Esophagus muscularis mucosa (tissue), 4 donors: ENCODE measurements around the gene GNL3. TPM values are rescaled to one million over a fixed set of nuclear protein-coding genes. Genes with fewer than 3 reads are reported as not detected.

Experiments used
- DNase-seq: peaks from one replicate; pipeline ENCODE4 v3.0.0-alpha.2; 2017; ENCODE audit errors: extremely low spot score
- H3K27ac ChIP-seq, 4 donors: fragments of 200-600 bp; sonication (generic); replicated peaks in 1 of 4; 1 replicate in 3 of 4; 2 replicates in 1 of 4; pipeline ENCODE4 v1.5.1; 2016 to 2019; ENCODE audit warnings: mild to moderate bottlenecking in 1 of 4
- H3K27me3 ChIP-seq, 4 donors: fragments of 200-600 bp; sonication (generic); one replicate each; pipeline versions ENCODE4 v1.5.1 to v1.6.0; 2016 to 2019
- H3K36me3 ChIP-seq, 4 donors: fragments of 200-600 bp; sonication (generic); one replicate each; pipeline ENCODE4 v1.5.1; 2016 to 2019
- H3K4me1 ChIP-seq, 4 donors: fragments of 200-600 bp; sonication (generic); one replicate each; pipeline ENCODE4 v1.5.1; 2016 to 2019
- H3K4me3 ChIP-seq, 4 donors: fragments of 200-600 bp; sonication (generic); 1 replicate in 2 of 4; 2 replicates in 2 of 4; pipeline ENCODE4 v1.5.1; 2016 to 2019; ENCODE audit warnings: mild to moderate bottlenecking in 4 of 4, moderate library complexity in 1 of 4
- H3K9me3 ChIP-seq, 4 donors: fragments of 200-600 bp; sonication (generic); 1 replicate in 3 of 4; 2 replicates in 1 of 4; pipeline ENCODE4 v1.5.1; 2016 to 2019
- EP300 ChIP-seq: sonication (generic); formaldehyde crosslinking; IDR thresholded peaks from one replicate; pipeline ENCODE4 v1.6.1; 2017; ENCODE audit warnings: antibody characterized with exemption
- POLR2A ChIP-seq: fragments of 450-650 bp; IDR thresholded peaks from one replicate; pipeline ENCODE4 v1.6.1; 2017; ENCODE audit warnings: antibody characterized with exemption, moderate library complexity, mild to moderate bottlenecking, low read depth
- POLR2AphosphoS5 ChIP-seq, 2 donors: sonication (generic); formaldehyde crosslinking; IDR thresholded peaks; one replicate each; pipeline ENCODE4 v1.6.1; 2017; ENCODE audit warnings: antibody characterized with exemption in 2 of 2
- WGBS: methylation state at CpG from one replicate; pipeline ENCODE4 v1.1.5; 2018; 5-methylcytosine and 5-hydroxymethylcytosine counted together
- intact Hi-C: fragments of 100-400 bp; cut with DNase I; formaldehyde crosslinking; loops from one replicate; pipeline ENCODE4 v1.15.1; 2023
- total RNA-seq, 4 donors: library from RNA; depleted of rRNA; stranded (reverse); fragments of >200 nt; gene quantifications; one replicate each; pipeline versions ENCODE4 v1.1.0 to v1.2.1, GENCODE V29; 2016
- TF ChIP-seq, protein P1 (sequence below), 3 experiments: fragments of 200-600 bp in 2 of 3; fragments of 450-650 bp in 1 of 3; sonication (generic) in 2 of 3; IDR thresholded peaks; one replicate each; pipeline ENCODE4 v1.5.1; 2017 to 2019; ENCODE audit warnings: antibody characterized with exemption in 3 of 3, mild to moderate bottlenecking in 2 of 3, moderate library complexity in 1 of 3

Gene GNL3
- total RNA-seq, 4 donors from 2014 or later, result 28.4 to 71.1 (median 29.3) TPM

DNA sequence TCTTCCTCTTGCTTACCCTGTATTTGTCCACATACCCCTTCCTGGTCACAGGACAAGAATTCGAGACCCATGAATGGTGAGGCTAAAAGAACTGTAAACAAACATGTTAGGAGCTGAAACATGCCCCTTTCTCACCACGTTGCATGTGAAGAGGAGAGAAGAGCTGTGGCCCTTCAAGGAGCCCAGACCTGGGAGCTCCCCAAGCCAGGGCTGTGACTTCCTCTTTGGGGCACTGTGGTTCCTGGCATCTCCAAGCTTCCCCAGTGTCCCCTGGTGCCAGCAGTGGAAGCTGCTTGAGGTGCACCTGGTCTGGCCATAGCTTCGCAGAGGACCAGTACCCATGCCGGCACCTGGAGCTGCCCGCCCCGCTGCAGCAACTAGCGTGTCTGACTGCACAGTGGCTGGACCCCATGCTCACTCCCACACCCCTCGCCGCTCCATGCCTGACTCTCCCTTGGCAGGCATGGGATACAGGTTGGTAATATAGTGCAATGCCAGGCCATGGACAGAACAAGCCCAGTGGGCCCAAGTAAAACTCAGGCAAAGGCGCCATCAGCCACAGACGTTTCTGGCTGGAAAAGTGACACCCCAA is 30.0 kb downstream of the GNL3 start:
- DNase-seq, result no peak
- Histone ChIP-seq H3K4me1 (peaks cover 0 to 9% (median 3%) of the 10 kb centered on the region in 4 donors), H3K36me3 (peaks cover 5 to 28% (median 17%) of the 10 kb centered on the region in 4 donors), H3K27me3 (no peaks in the 10 kb centered on the region), H3K4me3 (no peak overlapping the region), H3K9me3 (no peaks in the 10 kb centered on the region), H3K27ac (no peak overlapping the region)
- 87% methylated on average over 5 of the region's 11 CpGs for WGBS
- intact Hi-C loops, result no loop called here
- TF ChIP-seq EP300 (no peak), POLR2A (no peak), POLR2AphosphoS5 (IDR thresholded peaks at IDR 0.05) (no peak)
- TF ChIP-seq, protein P1, sequence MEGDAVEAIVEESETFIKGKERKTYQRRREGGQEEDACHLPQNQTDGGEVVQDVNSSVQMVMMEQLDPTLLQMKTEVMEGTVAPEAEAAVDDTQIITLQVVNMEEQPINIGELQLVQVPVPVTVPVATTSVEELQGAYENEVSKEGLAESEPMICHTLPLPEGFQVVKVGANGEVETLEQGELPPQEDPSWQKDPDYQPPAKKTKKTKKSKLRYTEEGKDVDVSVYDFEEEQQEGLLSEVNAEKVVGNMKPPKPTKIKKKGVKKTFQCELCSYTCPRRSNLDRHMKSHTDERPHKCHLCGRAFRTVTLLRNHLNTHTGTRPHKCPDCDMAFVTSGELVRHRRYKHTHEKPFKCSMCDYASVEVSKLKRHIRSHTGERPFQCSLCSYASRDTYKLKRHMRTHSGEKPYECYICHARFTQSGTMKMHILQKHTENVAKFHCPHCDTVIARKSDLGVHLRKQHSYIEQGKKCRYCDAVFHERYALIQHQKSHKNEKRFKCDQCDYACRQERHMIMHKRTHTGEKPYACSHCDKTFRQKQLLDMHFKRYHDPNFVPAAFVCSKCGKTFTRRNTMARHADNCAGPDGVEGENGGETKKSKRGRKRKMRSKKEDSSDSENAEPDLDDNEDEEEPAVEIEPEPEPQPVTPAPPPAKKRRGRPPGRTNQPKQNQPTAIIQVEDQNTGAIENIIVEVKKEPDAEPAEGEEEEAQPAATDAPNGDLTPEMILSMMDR (IDR thresholded peaks at IDR 0.05), result no peak

DNA sequence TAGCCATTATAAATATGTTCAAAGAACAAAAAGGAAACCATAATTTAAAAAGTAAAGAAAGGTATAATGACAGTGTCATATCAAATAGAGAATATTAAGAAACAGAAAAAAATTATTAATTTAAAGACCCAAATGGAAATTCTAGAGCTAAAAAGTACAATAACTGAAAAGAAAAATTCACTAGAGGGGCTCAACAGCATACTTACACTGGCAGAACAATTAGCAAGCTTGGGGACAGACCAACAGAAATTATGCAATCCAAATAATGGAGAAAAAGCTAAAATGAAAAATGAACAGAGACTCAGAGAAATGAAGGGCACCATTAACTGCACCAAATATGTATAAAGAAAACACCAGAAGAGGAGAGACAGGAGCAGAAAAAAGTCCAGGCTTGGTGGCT is 33.8 kb downstream of the GNL3 start:
- TF ChIP-seq POLR2AphosphoS5 (IDR thresholded peaks at IDR 0.05) (no peak), POLR2A (no peak), EP300 (no peak)
- TF ChIP-seq, protein P1 (IDR thresholded peaks at IDR 0.05), result no peak
- Histone ChIP-seq H3K9me3 (no peaks in the 10 kb centered on the region), H3K4me1 (peaks cover 0 to 5% (median 2%) of the 10 kb centered on the region in 4 donors), H3K27ac (no peak overlapping the region), H3K4me3 (no peak overlapping the region), H3K27me3 (no peaks in the 10 kb centered on the region), H3K36me3 (peaks cover 5 to 29% (median 11%) of the 10 kb centered on the region in 4 donors)
- no peak for DNase-seq
- intact Hi-C loops, result no loop called here

DNA sequence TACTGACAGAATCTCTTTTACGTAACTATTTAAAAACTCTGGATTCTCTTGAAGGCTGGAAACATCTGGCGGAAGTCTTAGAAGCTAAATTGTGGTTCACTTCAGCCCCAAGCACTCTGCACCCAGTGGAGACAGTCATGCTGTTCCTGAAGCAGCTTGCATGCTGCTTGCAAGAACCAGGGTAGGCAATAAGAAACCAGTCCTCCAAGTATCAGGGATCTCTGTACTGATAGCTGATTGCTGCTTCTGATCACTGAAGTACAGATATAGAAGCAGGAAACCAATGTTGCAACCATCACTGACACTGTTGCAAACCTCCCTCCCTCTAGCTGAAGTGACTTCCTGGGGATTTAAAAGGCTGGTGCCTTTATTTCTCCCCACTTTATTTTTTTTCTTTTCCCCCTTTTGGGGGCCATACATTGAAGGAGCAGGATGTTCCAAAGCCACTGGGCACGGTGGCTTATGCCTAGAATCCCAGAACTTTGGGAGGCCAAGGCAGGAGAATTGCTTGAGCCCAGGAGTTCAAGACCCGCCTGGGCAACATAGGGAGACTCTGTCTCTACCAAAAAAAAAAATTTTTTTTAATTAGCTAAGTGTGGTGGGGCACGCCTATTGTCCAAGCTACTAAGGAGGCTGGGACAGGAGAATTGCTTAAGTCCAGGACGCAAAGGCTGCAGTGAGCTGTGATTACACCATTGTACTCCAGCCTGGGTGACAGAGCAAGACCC is 35.3 kb downstream of the GNL3 start:
- intact Hi-C loops, result no loop called here
- H3K4me1 ChIP-seq, result no peaks in the 10 kb centered on the region
- DNase-seq, result no peak
- H3K27me3 ChIP-seq, result no peaks in the 10 kb centered on the region
- no peak overlapping the region for H3K4me3 ChIP-seq
- H3K27ac ChIP-seq, result no peak overlapping the region
- TF ChIP-seq, protein P1 (IDR thresholded peaks at IDR 0.05), result no peak
- TF ChIP-seq EP300, result no peak
- no peak for TF ChIP-seq POLR2AphosphoS5 (IDR thresholded peaks at IDR 0.05)
- no peak for TF ChIP-seq POLR2A
- no peaks in the 10 kb centered on the region for H3K9me3 ChIP-seq
- WGBS, result 80% methylated on average over 6 of the region's 6 CpGs
- H3K36me3 ChIP-seq, result peaks cover 5 to 29% (median 10%) of the 10 kb centered on the region in 4 donors

DNA sequence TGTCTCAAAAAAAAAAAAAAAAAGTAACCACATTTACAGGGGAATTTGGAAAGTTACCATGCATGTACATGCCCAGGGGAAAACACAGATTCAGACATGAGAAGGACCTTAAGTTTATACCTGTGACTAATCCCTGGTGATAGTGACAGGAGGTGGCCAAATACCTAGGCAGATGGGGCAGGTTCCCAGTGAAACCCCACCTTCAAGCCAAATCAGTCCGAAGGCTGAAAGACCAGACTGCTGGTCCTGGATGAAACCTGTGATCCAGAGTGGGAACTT is 35.8 kb downstream of the GNL3 start:
- Histone ChIP-seq H3K4me3 (no peak overlapping the region), H3K36me3 (peaks cover 5 to 29% (median 10%) of the 10 kb centered on the region in 4 donors), H3K4me1 (no peaks in the 10 kb centered on the region), H3K27ac (no peak overlapping the region), H3K27me3 (no peaks in the 10 kb centered on the region), H3K9me3 (no peaks in the 10 kb centered on the region)
- 80% methylated on average over 1 of the region's 1 CpG for WGBS
- TF ChIP-seq POLR2AphosphoS5 (IDR thresholded peaks at IDR 0.05), result no peak
- no peak for TF ChIP-seq EP300
- TF ChIP-seq, protein P1 (IDR thresholded peaks at IDR 0.05), result no peak
- TF ChIP-seq POLR2A, result no peak
- DNase-seq, result no peak
- intact Hi-C loops, result no loop called here

DNA sequence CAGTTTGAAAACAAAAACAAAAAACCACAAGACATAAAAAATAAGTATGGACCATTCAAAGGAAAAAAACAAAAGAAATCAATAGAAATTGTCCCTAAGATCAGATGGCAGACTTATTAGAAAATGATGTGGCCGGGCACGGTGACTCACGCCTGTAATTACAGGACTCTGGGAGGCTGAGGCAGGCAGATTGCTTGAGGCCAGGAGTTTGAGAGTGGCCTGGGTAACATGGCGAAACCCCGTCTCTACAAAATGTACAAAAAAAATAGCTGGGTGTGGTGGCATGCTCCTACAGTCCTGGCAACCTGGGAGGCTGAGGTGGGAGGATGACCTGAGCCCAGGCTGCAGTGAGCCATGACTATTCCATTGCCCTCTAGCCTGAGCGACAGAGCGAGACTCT is 36.7 kb downstream of the GNL3 start:
- intact Hi-C loops, result no loop called here
- 95% methylated on average over 7 of the region's 7 CpGs for WGBS
- no peaks in the 10 kb centered on the region for H3K9me3 ChIP-seq
- H3K27ac ChIP-seq, result no peak overlapping the region
- H3K4me1 ChIP-seq, result no peaks in the 10 kb centered on the region
- no peak for TF ChIP-seq POLR2AphosphoS5 (IDR thresholded peaks at IDR 0.05)
- TF ChIP-seq POLR2A, result no peak
- TF ChIP-seq EP300, result no peak
- TF ChIP-seq, protein P1 (IDR thresholded peaks at IDR 0.05), result no peak
- H3K27me3 ChIP-seq, result no peaks in the 10 kb centered on the region
- H3K36me3 ChIP-seq, result peaks cover 5 to 29% (median 10%) of the 10 kb centered on the region in 4 donors
- no peak overlapping the region for H3K4me3 ChIP-seq
- no peak for DNase-seq
